HG03469 (cell line): ENCODE data around the gene MGME1.

Source experiments
- ATAC-seq: cut with Tn5 transposase; IDR thresholded peaks from one replicate; pipeline ENCODE4 v1.9.1; 2021; ENCODE audit warnings: mild to moderate bottlenecking, moderate library complexity, moderate number of reproducible peaks; ENCODE audit not compliant: unreplicated experiment

Gene MGME1

DNA sequence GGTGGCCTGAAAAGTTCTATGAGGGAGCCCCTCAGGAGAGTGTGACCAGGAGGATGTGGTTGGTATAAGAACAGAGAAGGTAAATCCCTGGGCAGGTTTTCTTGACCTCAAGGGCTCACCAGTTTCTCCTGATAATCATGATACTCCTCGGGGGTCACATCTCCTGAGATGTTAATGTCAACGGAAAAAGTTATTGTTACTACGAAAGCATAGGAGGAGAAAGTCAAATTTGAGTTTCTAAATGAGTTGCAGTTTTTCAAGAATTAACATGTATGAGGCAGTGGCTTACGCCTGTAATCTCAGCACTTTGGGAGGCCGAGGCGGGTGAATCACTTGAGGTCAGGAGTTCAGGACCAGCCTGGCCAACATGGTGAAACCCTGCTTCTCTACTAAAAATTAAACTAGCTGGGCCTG, 23.4 kb downstream of the MGME1 start:
- ATAC-seq = no peak

DNA sequence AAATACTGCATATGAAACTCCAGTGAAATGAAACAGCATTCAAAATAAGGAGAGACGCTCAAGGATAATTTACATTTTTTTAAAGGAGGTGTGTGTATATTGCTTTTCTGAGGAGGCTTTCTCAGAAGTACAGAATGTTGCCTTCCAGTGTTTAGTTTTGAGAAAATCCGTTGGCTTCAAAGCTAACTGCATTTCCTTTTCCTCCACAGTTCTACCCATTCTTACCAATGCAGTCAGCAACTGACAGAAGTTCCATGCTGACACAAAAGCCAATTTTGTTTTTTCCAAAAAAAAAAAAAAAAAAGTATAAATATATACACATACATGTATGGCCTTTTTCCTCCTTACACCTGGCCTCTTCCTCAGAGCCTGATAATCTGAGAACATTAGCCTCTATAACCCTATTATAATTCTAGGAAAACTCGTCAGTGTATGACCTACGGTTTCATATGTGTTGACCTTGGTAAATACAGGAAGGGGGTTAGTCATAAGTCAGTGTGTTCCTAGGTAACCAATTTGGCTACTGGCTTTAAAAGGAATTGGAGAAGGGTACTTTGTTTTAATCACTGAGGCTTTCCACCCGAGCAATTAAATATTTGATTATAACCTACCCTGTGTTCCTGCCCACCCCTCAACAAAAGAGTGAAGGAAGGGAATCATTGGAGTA, 24.2 kb downstream of the MGME1 start:
- ATAC-seq = no peak

GRCh38 chr20:17993546-17993945, 24.7 kb downstream of the MGME1 start:
- no peak for ATAC-seq

- no peak for ATAC-seq
Observed at GRCh38 chr20:17995967-17996819, 27.4 kb downstream of the MGME1 start.

DNA sequence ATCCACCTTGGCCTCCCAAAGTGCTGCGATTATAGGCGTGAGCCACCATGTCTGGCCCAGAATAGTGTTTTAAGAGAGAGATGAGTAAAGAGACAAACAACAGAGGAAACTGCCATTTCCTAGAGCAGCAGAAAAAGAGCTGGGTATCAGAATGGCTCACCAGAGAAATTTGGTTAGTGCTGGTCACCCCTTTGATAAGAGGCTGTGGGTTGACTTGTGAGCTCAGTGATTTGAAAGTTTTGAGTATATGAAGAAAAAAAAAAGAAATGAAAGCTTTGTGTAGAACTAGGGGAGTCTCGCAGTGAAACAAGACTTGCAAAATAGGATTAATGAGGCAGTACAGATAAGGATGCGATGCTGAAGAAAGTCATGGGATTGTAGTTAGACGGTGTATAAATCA, 29.6 kb downstream of the MGME1 start:
- no peak for ATAC-seq

DNA sequence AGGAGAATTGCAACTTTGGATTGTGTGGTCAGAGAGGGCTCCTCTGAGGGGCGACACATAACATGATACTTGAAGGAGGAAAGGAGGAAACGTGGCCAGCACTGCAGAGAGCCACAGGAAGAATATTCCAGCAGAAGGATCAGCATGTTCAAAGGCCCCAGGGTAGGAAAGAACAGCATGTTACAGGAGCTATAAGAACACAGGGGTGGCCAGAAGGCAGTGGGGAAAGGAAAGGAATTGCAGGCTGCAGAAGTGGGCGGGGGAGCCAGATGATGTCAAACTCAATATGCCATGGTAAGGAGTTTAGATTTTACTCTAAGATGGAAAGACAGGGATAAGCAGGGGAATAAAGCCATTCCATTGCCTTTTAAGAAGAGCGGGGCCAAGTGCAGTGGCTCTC, 30.7 kb downstream of the MGME1 start:
- ATAC-seq = no peak

DNA sequence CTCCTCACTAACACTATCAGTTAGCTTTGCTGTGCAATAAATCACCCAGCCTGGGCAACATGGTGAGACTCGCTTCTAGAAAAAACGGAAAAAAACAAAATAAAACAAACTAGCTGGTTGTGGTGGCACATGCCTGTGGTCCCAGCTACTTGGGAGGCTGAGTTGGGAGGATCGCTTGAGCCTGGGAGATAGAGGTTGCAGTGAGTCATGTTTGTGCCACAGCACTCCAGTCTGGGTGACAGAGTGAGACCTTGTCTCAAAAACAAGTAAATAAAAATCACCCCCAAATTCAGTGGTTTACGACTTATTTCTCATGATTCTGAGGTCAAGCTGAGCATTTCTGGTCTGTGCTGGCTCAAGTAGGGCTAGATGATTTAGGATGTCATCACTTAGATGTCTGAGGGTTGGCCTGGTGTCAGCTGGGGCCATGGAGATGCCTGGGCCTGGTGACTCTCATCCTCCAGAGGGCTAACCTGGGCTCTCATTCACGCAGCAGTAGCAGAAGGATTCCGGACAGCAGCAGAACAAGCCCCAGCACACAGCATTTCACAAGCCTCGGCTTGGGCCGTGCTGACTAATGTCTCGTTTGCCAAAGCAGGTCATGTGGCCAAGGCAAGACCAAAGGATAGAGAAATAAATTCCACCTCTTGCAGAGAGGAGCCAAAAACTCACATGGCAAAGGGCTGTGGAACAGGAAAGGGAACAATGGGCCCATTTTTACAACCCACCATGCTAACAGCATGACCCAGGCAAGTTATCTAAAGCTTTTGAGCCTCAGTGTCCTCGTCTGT, 32.5 kb downstream of the MGME1 start:
- ATAC-seq = no peak

- ATAC-seq = no peak
Observed at GRCh38 chr20:18003897-18004296, 35.1 kb downstream of the MGME1 start.

GRCh38 chr20:18004384-18005031, 35.7 kb downstream of the MGME1 start:
- ATAC-seq = no peak

DNA sequence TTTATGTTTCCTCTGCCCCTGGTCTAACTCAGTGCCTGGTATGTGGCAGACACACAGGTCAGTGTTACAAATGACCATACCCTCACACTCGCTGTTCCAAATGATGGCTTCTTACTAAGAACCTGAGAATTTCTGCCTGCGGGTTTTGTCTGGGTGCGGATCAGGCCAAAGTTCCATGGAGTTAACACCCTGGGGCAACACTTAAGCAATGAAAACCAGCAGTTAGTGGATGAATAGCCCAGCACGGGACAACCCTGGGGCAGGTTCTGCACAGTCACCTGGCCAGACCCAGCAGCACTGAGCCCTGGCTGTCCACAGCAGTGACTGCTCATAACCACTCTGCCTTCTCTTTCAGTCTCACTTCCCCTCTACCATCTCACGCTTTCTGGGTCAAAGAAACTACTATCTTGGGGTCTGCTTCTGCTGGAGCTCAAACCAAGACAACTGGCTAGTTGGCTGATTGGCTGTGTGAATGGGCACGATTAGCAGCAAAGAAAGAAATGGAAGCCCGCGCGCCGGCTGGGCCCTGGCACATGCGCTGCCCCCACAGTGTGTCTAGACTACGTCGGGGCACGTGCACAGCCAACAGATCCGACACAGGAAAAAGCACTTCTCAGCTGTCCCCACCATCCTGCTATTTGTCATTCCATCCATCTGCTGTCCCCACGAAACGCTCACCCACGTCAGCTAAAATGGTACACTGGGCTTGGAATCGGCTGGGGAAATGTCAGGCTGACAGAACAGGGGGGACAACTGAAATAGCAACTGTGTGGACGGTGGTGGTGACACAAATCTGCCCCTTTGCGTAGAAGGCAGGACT, 36.6 kb downstream of the MGME1 start:
- ATAC-seq = peak; percentile 97

DNA sequence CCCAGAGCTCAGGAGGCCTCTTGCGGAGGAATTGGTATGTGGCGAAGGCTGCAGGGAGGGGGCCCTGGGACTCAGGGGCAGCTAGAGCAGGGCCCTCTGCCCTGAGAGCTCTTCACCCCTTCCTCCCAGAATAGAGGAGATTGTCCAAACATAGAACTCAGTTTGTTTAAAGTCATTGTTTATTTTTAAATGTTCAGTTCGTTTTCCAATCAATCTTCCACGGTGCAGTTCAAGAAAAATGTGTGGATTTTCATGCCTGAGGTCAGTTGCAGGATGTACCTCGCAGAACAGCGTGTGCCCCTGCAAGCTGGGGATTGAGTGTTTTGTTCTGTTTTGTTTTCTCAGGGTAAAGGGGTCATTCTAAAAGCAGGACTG, 37.2 kb downstream of the MGME1 start:
- no peak for ATAC-seq

GRCh38 chr20:18006684-18007083, 37.9 kb downstream of the MGME1 start:
- no peak for ATAC-seq

- ATAC-seq = no peak
Observed at GRCh38 chr20:18007534-18008292, 38.9 kb downstream of the MGME1 start.

GRCh38 chr20:18009116-18009515, 40.3 kb downstream of the MGME1 start:
- ATAC-seq = no peak

DNA sequence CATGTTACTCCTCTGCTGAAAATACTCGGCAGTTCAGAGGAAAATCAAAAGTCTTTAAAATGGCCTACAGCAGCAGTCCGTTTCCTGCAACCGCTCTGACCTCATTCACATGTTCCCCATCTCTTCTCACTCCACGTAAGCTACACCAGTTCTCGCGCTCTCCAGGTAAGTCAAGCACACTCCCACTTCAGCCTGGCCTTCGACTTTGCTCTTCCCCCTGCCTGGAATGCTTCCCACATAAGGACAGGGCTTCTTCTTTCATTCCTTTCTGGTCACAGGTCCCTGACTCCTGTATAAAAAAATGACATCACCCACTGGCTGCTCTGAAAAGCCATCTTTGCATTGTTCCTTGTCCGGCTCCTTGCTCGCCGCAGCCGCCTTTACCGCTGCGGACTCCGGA, 42.7 kb downstream of the MGME1 start:
- ATAC-seq = no peak

GRCh38 chr20:18011951-18012645, 43.3 kb downstream of the MGME1 start:
- ATAC-seq = no peak

DNA sequence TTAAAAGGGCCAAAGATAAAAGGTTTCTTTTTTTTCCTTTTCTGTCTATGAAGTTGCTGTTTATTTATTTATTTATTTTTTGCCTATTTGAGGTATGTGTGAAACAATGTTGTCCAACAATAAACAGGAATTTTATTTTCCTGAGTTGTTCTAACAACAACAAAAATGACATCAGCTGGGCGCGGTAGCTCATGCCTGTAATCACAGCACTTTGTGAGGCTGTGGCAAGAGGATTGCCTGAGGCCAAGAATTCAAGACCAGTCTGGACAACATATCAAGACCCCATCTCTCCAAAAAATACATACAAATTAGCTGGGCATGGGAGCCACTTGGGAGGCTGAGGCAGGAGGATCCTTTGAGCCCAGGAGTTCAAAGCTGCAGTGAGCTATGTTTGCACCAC, 44.1 kb downstream of the MGME1 start:
- ATAC-seq = no peak

- no peak for ATAC-seq
Observed at GRCh38 chr20:18014411-18014810, 45.6 kb downstream of the MGME1 start.

DNA sequence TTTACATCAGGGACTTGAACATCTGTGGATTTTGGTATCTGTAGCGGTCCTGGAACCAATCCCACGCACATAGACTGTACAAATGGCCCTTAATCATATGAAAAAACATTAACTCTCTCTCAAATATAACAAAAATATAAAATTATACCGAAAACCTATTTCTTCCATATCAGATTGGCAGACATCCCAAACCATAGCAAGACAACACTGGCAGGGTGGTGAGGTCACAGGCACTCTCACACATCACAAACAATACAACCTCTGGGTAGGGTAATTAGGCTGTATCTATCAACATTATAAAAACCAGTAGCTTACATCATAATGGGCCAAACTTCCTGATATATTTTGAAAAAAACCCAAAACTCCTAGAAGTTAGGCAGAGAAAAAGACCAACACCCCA, 48.0 kb downstream of the MGME1 start:
- ATAC-seq = no peak
